A673 (cell line): ENCODE results near the gene CFAP100. TPM values are rescaled to one million over a fixed set of nuclear protein-coding genes. Genes with fewer than 3 reads are reported as not detected.

Experiments used
- BruUV-seq: library from RNA; stranded (reverse); fragments of 400-500 nt; replicated peaks from 2 replicates; lab custom pipeline; 2021; lab: Mats Ljungman, UMichigan
- CTCF ChIA-PET: fragments of 300-600 bp; sonication (Branson Sonifier 250); formaldehyde crosslinking; loops from one replicate; lab custom pipeline; 2022; ENCODE audit warnings: antibody characterized with exemption; lab: Charles Lee
- POLR2A ChIA-PET: fragments of 300-600 bp; sonication (Branson Sonifier 250); formaldehyde crosslinking; loops from one replicate; lab custom pipeline; 2022; ENCODE audit warnings: antibody characterized with exemption; ENCODE audit not compliant: low non-redundant PET; lab: Charles Lee
- DNase-seq: peaks from one replicate; pipeline ENCODE4 v3.0.0-alpha.2; 2015; ENCODE audit warnings: low spot score
- H3K27ac ChIP-seq: fragments of 200-600 bp; sonication (generic); 2 replicates; pipeline ENCODE4 v1.5.1; 2016; ENCODE audit warnings: mixed run types, low read depth, mild to moderate bottlenecking, mixed read lengths, antibody characterized with exemption, low read length; ENCODE audit not compliant: poor library complexity, severe bottlenecking
- H3K27me3 ChIP-seq: fragments of 200-600 bp; sonication (generic); replicated peaks from 2 replicates; pipeline ENCODE4 v1.6.1; 2017; ENCODE audit warnings: mixed run types, low read depth, mild to moderate bottlenecking, mixed read lengths, antibody characterized with exemption, low read length; ENCODE audit not compliant: insufficient read depth, poor library complexity
- H3K36me3 ChIP-seq: fragments of 200-600 bp; sonication (generic); 2 replicates; pipeline ENCODE4 v1.6.1; 2016; ENCODE audit warnings: mixed run types, mild to moderate bottlenecking, mixed read lengths, antibody characterized with exemption, low read length; ENCODE audit not compliant: insufficient read depth, poor library complexity, severe bottlenecking
- H3K4me1 ChIP-seq: fragments of 200-600 bp; sonication (generic); 2 replicates; pipeline ENCODE4 v1.6.1; 2017; ENCODE audit warnings: mixed run types, mild to moderate bottlenecking, mixed read lengths, antibody characterized with exemption, low read length; ENCODE audit not compliant: insufficient read depth, poor library complexity, severe bottlenecking
- H3K4me3 ChIP-seq: fragments of 200-600 bp; sonication (generic); 2 replicates; pipeline ENCODE4 v1.5.1; 2016; ENCODE audit warnings: low read depth, mixed run types, mild to moderate bottlenecking, mixed read lengths, low read length; ENCODE audit not compliant: poor library complexity, severe bottlenecking
- H3K9me3 ChIP-seq: fragments of 200-600 bp; sonication (generic); 2 replicates; pipeline ENCODE4 v1.6.1; 2016; ENCODE audit warnings: mixed run types, low read depth, mild to moderate bottlenecking, mixed read lengths, antibody characterized with exemption, low read length; ENCODE audit not compliant: poor library complexity, severe bottlenecking
- EZH2 ChIP-seq: fragments of 200-600 bp; sonication (generic); IDR thresholded peaks from 2 replicates; pipeline ENCODE4 v1.6.1; 2017; ENCODE audit warnings: borderline replicate concordance, low read depth, mild to moderate bottlenecking, mixed read lengths, antibody characterized with exemption, low read length; ENCODE audit not compliant: poor library complexity, severe bottlenecking
- intact Hi-C: fragments of 100-400 bp; cut with micrococcal nuclease; formaldehyde crosslinking; loops from one replicate; pipeline ENCODE4 v1.10.0; 2022; ENCODE audit not compliant: unreplicated experiment
- total RNA-seq: library from RNA; stranded (reverse); gene quantifications from 2 replicates; pipeline ENCODE4 v1.2.3, GENCODE V29; 2021
- TF ChIP-seq, protein P1 (sequence below): fragments of 300-800, 200-600 bp; sonication (generic); conservative IDR thresholded peaks from 2 replicates; pipeline ENCODE4 v1.5.1; 2017; ENCODE audit warnings: low read depth, mild to moderate bottlenecking, antibody characterized with exemption, low read length, moderate library complexity, mixed read lengths

The CFAP100 gene
- total RNA-seq, 1 experiment from 2014 or later = not detected

DNA sequence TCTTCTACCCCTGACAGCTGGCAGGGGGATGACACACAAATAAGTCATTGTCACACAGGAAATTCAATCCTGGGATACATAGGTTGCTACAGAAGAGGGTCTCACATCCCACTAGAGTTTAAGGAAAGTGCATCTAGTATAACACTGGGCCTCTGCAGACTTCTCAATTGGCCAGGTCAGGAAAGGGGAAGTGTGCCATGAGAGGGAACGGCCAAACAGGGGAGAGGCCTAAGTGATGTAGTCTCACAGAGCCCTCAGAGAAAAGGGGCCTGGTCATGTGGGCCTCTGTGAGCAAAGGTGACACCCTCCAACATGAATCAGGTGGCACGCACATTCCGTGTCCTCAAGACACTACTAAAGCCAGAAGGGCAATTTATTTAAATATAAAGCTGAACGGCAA lies 69.8 kb downstream of the CFAP100 start:
- CTCF ChIA-PET = no interaction called here
- POLR2A ChIA-PET = no interaction called here
- intact Hi-C loops = no loop called here
- no peaks in the 10 kb centered on the region for H3K4me1 ChIP-seq
- H3K4me3 ChIP-seq = no peak overlapping the region
- no peaks in the 10 kb centered on the region for H3K9me3 ChIP-seq
- TF ChIP-seq, protein P1, sequence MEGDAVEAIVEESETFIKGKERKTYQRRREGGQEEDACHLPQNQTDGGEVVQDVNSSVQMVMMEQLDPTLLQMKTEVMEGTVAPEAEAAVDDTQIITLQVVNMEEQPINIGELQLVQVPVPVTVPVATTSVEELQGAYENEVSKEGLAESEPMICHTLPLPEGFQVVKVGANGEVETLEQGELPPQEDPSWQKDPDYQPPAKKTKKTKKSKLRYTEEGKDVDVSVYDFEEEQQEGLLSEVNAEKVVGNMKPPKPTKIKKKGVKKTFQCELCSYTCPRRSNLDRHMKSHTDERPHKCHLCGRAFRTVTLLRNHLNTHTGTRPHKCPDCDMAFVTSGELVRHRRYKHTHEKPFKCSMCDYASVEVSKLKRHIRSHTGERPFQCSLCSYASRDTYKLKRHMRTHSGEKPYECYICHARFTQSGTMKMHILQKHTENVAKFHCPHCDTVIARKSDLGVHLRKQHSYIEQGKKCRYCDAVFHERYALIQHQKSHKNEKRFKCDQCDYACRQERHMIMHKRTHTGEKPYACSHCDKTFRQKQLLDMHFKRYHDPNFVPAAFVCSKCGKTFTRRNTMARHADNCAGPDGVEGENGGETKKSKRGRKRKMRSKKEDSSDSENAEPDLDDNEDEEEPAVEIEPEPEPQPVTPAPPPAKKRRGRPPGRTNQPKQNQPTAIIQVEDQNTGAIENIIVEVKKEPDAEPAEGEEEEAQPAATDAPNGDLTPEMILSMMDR = no peak
- TF ChIP-seq EZH2 = no peak
- no peaks in the 10 kb centered on the region for H3K27me3 ChIP-seq
- peaks cover 100% of the 10 kb centered on the region for H3K36me3 ChIP-seq
- BruUV-seq = no TSS peak
- no peak overlapping the region for H3K27ac ChIP-seq
- no peak for DNase-seq

DNA sequence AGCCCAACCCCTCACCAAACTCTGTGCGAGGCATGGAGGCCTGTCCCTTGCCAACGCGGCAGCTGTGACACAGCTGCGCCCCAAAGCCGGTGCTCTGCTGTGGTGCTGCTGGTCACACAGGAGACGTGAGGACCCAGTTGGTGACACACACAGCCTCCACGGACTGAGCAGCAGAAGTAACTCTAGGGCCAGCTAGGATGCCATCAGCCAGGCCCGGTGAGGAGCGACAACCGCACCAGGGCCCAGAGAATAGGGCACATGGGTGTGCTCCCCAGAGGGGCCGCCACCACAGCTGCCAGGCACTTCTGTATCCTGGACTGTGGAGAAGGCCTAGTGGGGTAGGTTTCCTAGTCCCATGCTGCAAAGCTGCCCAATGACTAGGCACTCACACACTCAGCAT lies 70.3 kb downstream of the CFAP100 start:
- POLR2A ChIA-PET = no interaction called here
- Histone ChIP-seq H3K4me3 (no peak overlapping the region), H3K27ac (no peak overlapping the region), H3K27me3 (no peaks in the 10 kb centered on the region), H3K4me1 (no peaks in the 10 kb centered on the region), H3K36me3 (peaks cover 100% of the 10 kb centered on the region), H3K9me3 (no peaks in the 10 kb centered on the region)
- CTCF ChIA-PET = no interaction called here
- no TSS peak for BruUV-seq
- TF ChIP-seq, protein P1 = no peak
- no peak for TF ChIP-seq EZH2
- intact Hi-C loops = no loop called here
- DNase-seq = no peak

DNA sequence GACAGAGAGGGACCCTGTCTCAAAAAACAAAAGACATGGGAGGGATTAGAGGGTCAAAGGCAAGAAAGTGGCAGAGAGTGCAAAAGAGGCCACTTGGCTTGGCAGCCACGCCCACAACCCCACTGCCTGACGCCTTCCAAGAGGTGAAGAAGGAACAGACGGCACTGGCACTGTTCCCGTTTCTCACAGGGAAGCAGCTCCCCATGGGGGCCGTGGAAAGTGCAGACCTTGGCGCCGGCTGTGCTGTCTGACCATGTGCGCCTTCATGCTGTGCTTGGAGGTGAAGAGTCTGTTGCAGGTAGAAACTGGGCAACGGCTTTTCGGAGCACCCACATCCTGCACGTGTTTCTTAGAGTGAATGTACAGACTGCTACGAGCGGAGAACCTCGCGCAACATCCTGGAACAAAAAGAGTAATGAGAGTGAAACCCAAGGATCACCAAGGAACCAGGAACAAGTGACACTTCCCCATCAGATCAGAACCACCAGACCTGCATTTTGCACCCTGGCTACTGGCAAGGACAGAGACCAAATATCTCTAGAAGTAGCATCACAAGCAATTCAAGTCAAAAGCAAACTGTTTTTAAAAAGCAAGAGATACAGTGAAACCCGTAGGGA lies 71.3 kb downstream of the CFAP100 start:
- CTCF ChIA-PET = no interaction called here
- Histone ChIP-seq H3K4me1 (no peaks in the 10 kb centered on the region), H3K27ac (no peak overlapping the region), H3K9me3 (no peaks in the 10 kb centered on the region), H3K4me3 (no peak overlapping the region), H3K27me3 (no peaks in the 10 kb centered on the region), H3K36me3 (peaks cover 100% of the 10 kb centered on the region)
- DNase-seq = no peak
- POLR2A ChIA-PET = no interaction called here
- intact Hi-C loops = no loop called here
- BruUV-seq = no TSS peak
- TF ChIP-seq, protein P1 = no peak
- no peak for TF ChIP-seq EZH2
